H1 (cell line): ENCODE results near the gene CMSS1. TPM values are rescaled to one million over a fixed set of nuclear protein-coding genes. Genes with fewer than 3 reads are reported as not detected.

ENCODE experiments used
- CTCF ChIA-PET: fragments of 300-600 bp; sonication (Branson Sonifier 250); formaldehyde crosslinking; loops from one replicate; lab custom pipeline; 2021; ENCODE audit not compliant: partially characterized antibody; lab: Charles Lee
- POLR2A ChIA-PET: fragments of 300-600 bp; sonication (Branson Sonifier 250); formaldehyde crosslinking; loops from one replicate; lab custom pipeline; 2021; ENCODE audit warnings: inconsistent platforms; ENCODE audit not compliant: partially characterized antibody; lab: Charles Lee
- DNase-seq, 2 experiments: peaks; one replicate each; pipeline versions ENCODE4 v3.0.0 to v3.0.0-alpha.2; 2010 to 2022; ENCODE audit warnings: low spot score in 2 of 2, low read depth in 1 of 2, mixed read lengths in 1 of 2
- FAIRE-seq: peaks from 2 replicates; lab custom pipeline; 2011; peaks lifted over from hg19 to GRCh38; lab: Jason Lieb, UNC
- H2AFZ ChIP-seq: 2 replicates; pipeline ENCODE4 v1.8.1; 2012; ENCODE audit warnings: low read length, inconsistent platforms
- H2AK5ac ChIP-seq: 2 replicates; pipeline ENCODE4 v1.6.1; 2013; ENCODE audit warnings: low read depth, low read length
- H2BK120ac ChIP-seq: replicated peaks from 2 replicates; pipeline ENCODE3; 2013; ENCODE audit warnings: low read depth, low read length, inconsistent platforms
- H2BK12ac ChIP-seq: 2 replicates; pipeline ENCODE4 v1.6.1; 2013; ENCODE audit warnings: low read depth, low read length
- H2BK15ac ChIP-seq: 2 replicates; pipeline ENCODE4 v1.6.1; 2013; ENCODE audit warnings: low read length
- H2BK20ac ChIP-seq: 2 replicates; pipeline ENCODE4 v1.6.1; 2013; ENCODE audit warnings: low read length
- H2BK5ac ChIP-seq: 2 replicates; pipeline ENCODE4 v1.6.1; 2013; ENCODE audit warnings: low read depth, low read length
- H3K14ac ChIP-seq: 2 replicates; pipeline ENCODE4 v1.6.1; 2013; ENCODE audit warnings: inconsistent platforms; ENCODE audit not compliant: insufficient read length
- H3K18ac ChIP-seq: 2 replicates; pipeline ENCODE4 v1.6.1; 2013; ENCODE audit warnings: low read length; ENCODE audit errors: extremely low read depth
- H3K23ac ChIP-seq: 2 replicates; pipeline ENCODE4 v1.6.1; 2013; ENCODE audit warnings: inconsistent platforms; ENCODE audit not compliant: insufficient read length
- H3K23me2 ChIP-seq: 2 replicates; pipeline ENCODE4 v1.6.1; 2013; ENCODE audit warnings: low read depth, low read length
- H3K27ac ChIP-seq: 2 replicates; pipeline ENCODE4 v1.6.1; 2011; ENCODE audit warnings: low read depth, low read length, inconsistent platforms
- H3K27me3 ChIP-seq, 4 experiments: replicated peaks in 1 of 4; 1 replicate in 1 of 4; 2 replicates in 3 of 4; pipeline versions ENCODE4 v1.6.1 to v1.8.1; 2011 to 2013; ENCODE audit warnings: low read length in 3 of 4, mild to moderate bottlenecking in 3 of 4, inconsistent platforms in 2 of 4, mixed read lengths in 2 of 4, moderate library complexity in 1 of 4; ENCODE audit not compliant: control insufficient read depth in 3 of 4, insufficient read depth in 3 of 4; ENCODE audit errors: extremely low read depth in 1 of 4
- H3K36me3 ChIP-seq, 4 experiments: 2 replicates each; pipeline versions ENCODE4 v1.6.1 to v1.8.1; 2011 to 2013; ENCODE audit warnings: mild to moderate bottlenecking in 4 of 4, low read length in 3 of 4, moderate library complexity in 2 of 4, control low read depth in 1 of 4, inconsistent platforms in 1 of 4; ENCODE audit not compliant: insufficient read depth in 4 of 4, control insufficient read depth in 2 of 4
- H3K4ac ChIP-seq: replicated peaks from 2 replicates; pipeline ENCODE3; 2013; ENCODE audit warnings: low read length, low read depth, mixed read lengths, inconsistent platforms; ENCODE audit not compliant: insufficient read length
- H3K4me1 ChIP-seq, 4 experiments: replicated peaks in 1 of 4; 1 replicate in 1 of 4; 2 replicates in 3 of 4; pipeline versions ENCODE4 v1.6.1 to v1.8.1; 2011 to 2013; ENCODE audit warnings: low read length in 3 of 4, inconsistent platforms in 2 of 4, mixed read lengths in 1 of 4; ENCODE audit not compliant: insufficient read depth in 4 of 4, control insufficient read depth in 3 of 4
- H3K4me2 ChIP-seq, 2 experiments: 2 replicates each; pipeline versions ENCODE4 v1.6.1 to v1.8.1; 2011 to 2013; ENCODE audit warnings: low read depth in 2 of 2, low read length in 2 of 2, control low read depth in 1 of 2, inconsistent platforms in 1 of 2, mild to moderate bottlenecking in 1 of 2; ENCODE audit not compliant: insufficient read depth in 1 of 2
- H3K4me3 ChIP-seq, 4 experiments: fragments of 200-600, 300-600 bp in 1 of 4; sonication (generic), shearing (Covaris generic), sonication (Bioruptor Twin) in 1 of 4; 2 replicates each; pipeline versions ENCODE4 v1.5.1 to v1.8.1; 2011 to 2016; ENCODE audit warnings: low read length in 4 of 4, low read depth in 3 of 4, control low read depth in 2 of 4, inconsistent platforms in 2 of 4, mild to moderate bottlenecking in 2 of 4, mixed read lengths in 1 of 4, moderate library complexity in 1 of 4; ENCODE audit not compliant: insufficient read depth in 2 of 4; ENCODE audit errors: extremely low read depth in 1 of 4
- H3K56ac ChIP-seq: replicated peaks from 2 replicates; pipeline ENCODE3; 2013; ENCODE audit warnings: low read depth, mild to moderate bottlenecking, mixed read lengths, low read length, inconsistent platforms; ENCODE audit not compliant: insufficient read length
- H3K79me1 ChIP-seq: 2 replicates; pipeline ENCODE4 v1.6.1; 2013; ENCODE audit warnings: low read depth, low read length, control low read depth
- H3K79me2 ChIP-seq, 2 experiments: 2 replicates each; pipeline versions ENCODE4 v1.6.1 to v1.8.1; 2012 to 2013; ENCODE audit warnings: low read length in 2 of 2, mild to moderate bottlenecking in 2 of 2, inconsistent platforms in 1 of 2; ENCODE audit not compliant: insufficient read depth in 2 of 2, control insufficient read depth in 1 of 2
- H3K9ac ChIP-seq, 4 experiments: replicated peaks in 1 of 4; 1 replicate in 1 of 4; 2 replicates in 3 of 4; pipeline versions ENCODE4 v1.6.1 to v1.8.1; 2011 to 2013; ENCODE audit warnings: low read depth in 3 of 4, low read length in 3 of 4, control low read depth in 2 of 4, mild to moderate bottlenecking in 2 of 4, moderate library complexity in 2 of 4, inconsistent platforms in 1 of 4; ENCODE audit errors: extremely low read depth in 1 of 4
- H3K9me3 ChIP-seq, 2 experiments: 2 replicates each; pipeline versions ENCODE4 v1.6.1 to v1.8.1; 2012 to 2013; ENCODE audit warnings: mild to moderate bottlenecking in 2 of 2, moderate library complexity in 2 of 2, control low read depth in 1 of 2, inconsistent platforms in 1 of 2, low read depth in 1 of 2, low read length in 1 of 2, mixed read lengths in 1 of 2; ENCODE audit not compliant: insufficient read depth in 2 of 2
- H4K20me1 ChIP-seq, 2 experiments: replicated peaks in 1 of 2; 2 replicates each; pipeline versions ENCODE3 to v1.8.1; 2011 to 2013; ENCODE audit warnings: inconsistent platforms in 2 of 2, low read length in 2 of 2, mild to moderate bottlenecking in 1 of 2; ENCODE audit not compliant: insufficient read depth in 2 of 2, control insufficient read depth in 1 of 2
- H4K5ac ChIP-seq: 2 replicates; pipeline ENCODE4 v1.6.1; 2013; ENCODE audit warnings: low read length, low read depth, mixed read lengths, inconsistent platforms; ENCODE audit not compliant: insufficient read length
- H4K8ac ChIP-seq: 2 replicates; pipeline ENCODE4 v1.8.0; 2013; ENCODE audit warnings: mild to moderate bottlenecking, moderate library complexity, low read length, inconsistent platforms; ENCODE audit not compliant: insufficient read depth; ENCODE audit errors: extremely low read depth
- H4K91ac ChIP-seq: replicated peaks from 2 replicates; pipeline ENCODE3; 2013; ENCODE audit warnings: low read length, mixed read lengths, inconsistent platforms; ENCODE audit not compliant: insufficient read length
- ASH2L ChIP-seq: fragments of 200-600, 300-600 bp; sonication (generic); IDR thresholded peaks from one replicate; pipeline ENCODE4 v1.7.1; 2017; ENCODE audit warnings: low read length
- BACH1 ChIP-seq: IDR thresholded peaks from 2 replicates; pipeline ENCODE4 v1.6.1; 2012; ENCODE audit warnings: low read length, improper control_type of control experiment
- CTCF ChIP-seq, 3 experiments: IDR thresholded peaks; 1 replicate in 2 of 3; 2 replicates in 1 of 3; pipeline versions ENCODE4 v1.5.1 to v1.6.1; 2011; ENCODE audit warnings: low read length in 3 of 3, mild to moderate bottlenecking in 3 of 3, inconsistent platforms in 2 of 3, low read depth in 1 of 3, moderate library complexity in 1 of 3; ENCODE audit not compliant: insufficient read depth in 1 of 3; ENCODE audit errors: control extremely low read depth in 1 of 3
- EP300 ChIP-seq, 2 experiments: IDR thresholded peaks; 1 replicate in 1 of 2; 2 replicates in 1 of 2; pipeline ENCODE4 v1.6.1; 2011 to 2012; ENCODE audit warnings: low read depth in 2 of 2, low read length in 2 of 2, mild to moderate bottlenecking in 2 of 2, borderline replicate concordance in 1 of 2, inconsistent platforms in 1 of 2, moderate library complexity in 1 of 2
- KDM1A ChIP-seq: fragments of 200-600, 300-600 bp; sonication (generic); IDR thresholded peaks from 2 replicates; pipeline ENCODE4 v1.7.1; 2016; ENCODE audit warnings: mild to moderate bottlenecking, low read length, borderline replicate concordance
- PHF8 ChIP-seq: fragments of 200-600 bp; sonication (generic); conservative IDR thresholded peaks from 2 replicates; pipeline ENCODE4 v1.7.1; 2012; ENCODE audit warnings: low read depth, mild to moderate bottlenecking, inconsistent platforms, low read length, moderate library complexity
- POU5F1 ChIP-seq: IDR thresholded peaks from 2 replicates; pipeline ENCODE4 v1.6.1; 2011; ENCODE audit warnings: low read depth, mild to moderate bottlenecking, low read length, moderate library complexity
- TAF1 ChIP-seq: IDR thresholded peaks from 2 replicates; pipeline ENCODE4 v1.6.1; 2011; ENCODE audit warnings: mild to moderate bottlenecking, low read depth, low read length
- TAF7 ChIP-seq: optimal IDR thresholded peaks from 2 replicates; pipeline ENCODE3; 2011; ENCODE audit warnings: low read depth, mild to moderate bottlenecking, inconsistent platforms, low read length, moderate library complexity, borderline replicate concordance
- USF2 ChIP-seq: IDR thresholded peaks from 2 replicates; pipeline ENCODE4 v1.6.1; 2011; ENCODE audit warnings: low read length, improper control_type of control experiment
- WGBS, 2 experiments: shearing (Covaris generic) in 1 of 2; methylation state at CpG; one replicate each; pipeline versions ENCODE4 v1.1.6 to v1.1.7; 2013 to 2015; ENCODE audit warnings: low lambda C conversion rate in 2 of 2, mixed read lengths in 2 of 2, inconsistent platforms in 1 of 2, low coverage in 1 of 2, missing lambda C conversion rate in 1 of 2; ENCODE audit not compliant: insufficient replicate concordance in 2 of 2, insufficient coverage in 1 of 2, insufficient read length in 1 of 2; ENCODE audit errors: extremely low coverage in 1 of 2, missing lambda C conversion rate in 1 of 2; 5-methylcytosine and 5-hydroxymethylcytosine counted together
- polyA plus RNA-seq, 7 experiments: library from polyadenylated mRNA; depleted of rRNA in 3 of 7; stranded (reverse) in 5 of 7; unstranded in 2 of 7; fragments of >200 nt in 5 of 7; fragments of 200-250 nt in 2 of 7; gene quantifications; 1 replicate in 5 of 7; 2 replicates in 1 of 7; 4 replicates in 1 of 7; pipeline versions ENCODE4 v1.2.1 to v1.2.3, GENCODE V29; 2011 to 2013; ENCODE audit warnings: missing spikeins in 2 of 7, mixed read lengths in 2 of 7
- total RNA-seq: library from RNA; stranded (reverse); fragmentation: NEBNext Ultra II Directional; extraction: Animal tissue kit (Norgen Biotek cat#: 25700); gene quantifications from 2 replicates; pipeline ENCODE4 v1.2.1, GENCODE V29; 2021

Gene CMSS1
- total and polyA plus RNA-seq, 2 of the 8 experiments (the other 6 are each of a cell fraction or from before 2014, with no cell fraction given): 15.2 to 75.1 TPM

GRCh38 chr3:100030914-100031425 lies 213.3 kb downstream of the CMSS1 start:
- H4K8ac ChIP-seq: no peak overlapping the region
- no peaks in the 10 kb centered on the region for H3K79me2 ChIP-seq
- H3K36me3 ChIP-seq: no peaks in the 10 kb centered on the region
- no peaks in the 10 kb centered on the region for H4K20me1 ChIP-seq
- H2AK5ac ChIP-seq: no peak overlapping the region
- no peak overlapping the region for H3K27ac ChIP-seq
- no peaks in the 10 kb centered on the region for H3K79me1 ChIP-seq
- CTCF ChIA-PET: interaction anchor here (1.1 kb wide), 1 partner anchor 14 kb away, joined by 4 read pairs; no protein-coding TSS in a partner anchor
- POLR2A ChIA-PET: interaction anchor here (1.7 kb wide), 1 partner anchor 10 kb away, joined by 4 read pairs; no protein-coding TSS in a partner anchor
- DNase-seq (no peak), FAIRE-seq (no peak)
- H2AFZ ChIP-seq: no peak overlapping the region
- no peak overlapping the region for H2BK15ac ChIP-seq
- no peak overlapping the region for H3K23ac ChIP-seq
- no peak overlapping the region for H3K56ac ChIP-seq
- no peak overlapping the region for H3K4me3 ChIP-seq
- H3K27me3 ChIP-seq: no peaks in the 10 kb centered on the region
- no peak overlapping the region for H2BK12ac ChIP-seq
- H3K18ac ChIP-seq: no peak overlapping the region
- peaks cover 0 to 5% (median 0%) of the 10 kb centered on the region in 4 experiments; a peak in 2 of 7 replicates for H3K4me1 ChIP-seq
- WGBS, 2 experiments: 90% methylated on average over 1 of the region's 1 CpG; no CpG with 5 or more reads in 1 of the 2 experiments
- H3K23me2 ChIP-seq: no peaks in the 10 kb centered on the region
- H2BK20ac ChIP-seq: no peak overlapping the region
- no peak overlapping the region for H3K4ac ChIP-seq
- H2BK5ac ChIP-seq: no peak overlapping the region
- H2BK120ac ChIP-seq: no peak overlapping the region
- no peak overlapping the region for H3K4me2 ChIP-seq
- H4K91ac ChIP-seq: no peak overlapping the region
- no peaks in the 10 kb centered on the region for H3K9me3 ChIP-seq
- H4K5ac ChIP-seq: no peak overlapping the region
- no peak overlapping the region for H3K9ac ChIP-seq
- H3K14ac ChIP-seq: no peak overlapping the region
- TF ChIP-seq EP300 (IDR thresholded peaks at IDR 0.05; ENCODE audit: borderline replicate concordance in 1 of 2, low read depth in 2 of 2, low read length in 2 of 2) (no peak), USF2 (no peak), TAF7 (no peak), CTCF (IDR thresholded peaks at IDR 0.05; ENCODE audit: control extremely low read depth in 1 of 3, insufficient read depth in 1 of 3, low read depth in 1 of 3, low read length in 3 of 3) (no peak), PHF8 (no peak), BACH1 (no peak), POU5F1 (no peak), KDM1A (no peak), TAF1 (no peak), ASH2L (no peak)
